ENCODE measurements around the gene INO80B.

GRCh38 chr2:74471332-74472065, 16.6 kb downstream of the INO80B start:
- TF ChIP-seq CTCF (conservative IDR thresholded peaks at IDR 0.05) (no peak), EZH2 (IDR thresholded peaks at IDR 0.05; ENCODE audit: low read depth) (no peak)

Data from PC-9 (cell line).